Stimulated activated CD8-positive, alpha-beta memory T cell treated with anti-CD3 and anti-CD28 coated beads, Interleukin-2, amount 100 ng/mL, for 48 hours (primary cell): ENCODE measurements around the gene MUC2.

Source experiments
- DNase-seq, 2 donors: peaks; one replicate each; pipeline ENCODE4 v3.0.0-alpha.2; 2020; ENCODE audit warnings: low read depth in 2 of 2

Gene MUC2

DNA sequence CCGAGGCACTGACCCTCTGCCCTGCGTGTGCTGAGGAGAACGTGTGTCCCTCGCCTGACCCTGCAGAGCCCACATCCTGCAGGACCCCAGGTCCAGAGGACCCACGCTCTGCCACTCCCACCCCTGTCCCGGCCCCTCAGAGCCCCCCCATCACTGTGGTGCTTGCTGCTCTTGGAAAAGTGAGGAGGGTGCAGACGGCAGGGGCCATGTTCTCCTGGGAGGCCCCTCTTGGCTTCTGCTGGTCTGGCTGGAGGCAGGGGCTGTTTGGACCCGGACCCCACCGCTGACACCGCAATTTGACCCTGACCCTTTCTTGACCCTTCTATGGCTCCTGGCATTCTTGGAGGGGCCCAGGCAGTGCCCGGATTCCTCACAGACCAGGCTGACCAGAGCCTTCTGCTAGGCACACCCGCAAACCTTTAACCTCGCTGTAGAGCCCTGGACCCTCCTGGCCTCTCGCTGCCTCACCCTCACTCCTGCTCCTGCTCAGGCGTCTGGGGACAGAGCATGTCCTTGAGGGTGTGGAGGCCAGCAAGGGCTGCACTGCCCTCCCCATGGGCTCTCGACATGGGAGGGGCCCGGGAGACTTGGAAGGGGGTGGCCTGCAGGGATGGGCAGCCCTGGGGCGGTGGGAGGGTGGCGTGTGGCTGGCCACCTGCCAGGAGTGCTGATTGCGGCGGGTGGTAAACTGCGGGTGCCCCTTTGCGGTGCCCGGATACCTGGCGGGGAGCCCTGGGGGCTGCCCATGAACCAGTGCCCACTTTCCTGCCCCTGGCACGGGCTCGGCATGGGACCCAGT is 46.1 kb downstream of the MUC2 start:
- no peak for DNase-seq

DNA sequence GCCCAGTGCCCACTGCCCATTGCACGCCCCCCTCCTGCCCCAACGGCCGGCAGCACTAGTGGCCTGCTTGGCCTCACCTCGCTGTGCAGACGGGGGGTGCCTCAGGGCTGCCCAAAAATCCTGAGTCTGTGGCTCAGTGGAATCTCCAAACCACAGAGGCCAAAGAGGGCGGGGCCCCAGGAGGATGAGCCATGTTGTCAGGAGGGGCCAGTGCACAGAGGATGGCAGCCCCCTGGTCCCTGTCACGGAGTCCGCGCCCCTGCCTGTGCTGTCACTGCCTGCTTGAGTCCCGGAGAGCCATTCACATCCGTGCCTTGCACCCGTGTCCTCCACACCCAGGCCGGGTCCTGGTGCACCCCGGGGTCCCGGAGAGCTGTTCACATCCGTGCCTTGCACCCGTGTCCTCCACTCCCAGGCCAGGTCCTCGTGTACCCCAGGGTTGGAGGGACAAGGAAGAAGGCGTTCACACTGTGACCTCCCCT is 46.7 kb downstream of the MUC2 start:
- no peak for DNase-seq

DNA sequence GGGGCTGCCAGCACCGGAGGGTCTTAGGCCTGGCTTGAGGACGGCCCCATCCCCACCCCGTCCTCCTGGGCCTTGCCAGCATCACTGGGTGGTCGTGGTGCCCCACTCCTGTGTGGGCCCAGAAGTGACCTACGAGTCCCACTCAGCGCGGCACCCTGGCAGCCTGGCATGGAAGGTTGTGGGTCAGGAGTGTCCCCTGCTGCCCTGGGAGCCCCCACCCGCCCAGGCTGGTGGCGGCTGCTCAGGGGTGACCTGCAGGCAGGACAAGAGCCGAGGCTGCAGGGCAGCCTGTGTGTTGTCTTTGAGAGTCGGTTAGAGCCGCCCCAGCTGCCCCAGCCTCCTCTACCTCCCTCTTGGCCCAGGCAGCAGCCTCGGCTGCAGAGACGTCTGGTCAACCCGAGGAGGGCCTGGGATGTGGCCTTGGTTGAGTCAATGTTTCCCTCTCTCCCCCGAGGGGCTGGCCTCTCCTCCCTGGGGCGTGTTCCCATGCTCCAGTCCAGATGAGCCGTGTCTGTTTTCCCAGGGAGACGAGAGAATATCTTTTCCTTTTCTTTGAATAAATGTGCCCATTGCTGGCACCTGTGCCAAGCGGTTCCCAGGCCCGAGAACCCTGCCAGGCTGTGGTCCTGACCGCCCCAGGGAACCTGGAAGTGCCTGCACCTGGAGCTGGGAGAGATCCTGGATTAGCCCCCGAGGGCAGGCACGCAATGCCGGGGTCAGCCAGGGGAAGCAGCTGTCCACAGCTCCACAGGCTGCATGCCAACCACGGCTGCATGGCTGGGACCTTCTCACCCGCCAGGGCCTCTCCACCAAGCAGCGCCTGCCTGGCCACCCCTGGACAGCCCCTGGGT is 47.4 kb downstream of the MUC2 start:
- no peak for DNase-seq

GRCh38 chr11:1122664-1123002 is 48.0 kb downstream of the MUC2 start:
- DNase-seq: no peak

GRCh38 chr11:1123970-1124369 is 49.3 kb downstream of the MUC2 start:
- no peak for DNase-seq
